OCI-LY7 (cell line): ENCODE data around the gene LRRC71. TPM values are rescaled to one million over a fixed set of nuclear protein-coding genes. Genes with fewer than 3 reads are reported as not detected.

Experiments
- BruUV-seq: library from RNA; stranded (reverse); fragments of 400-500 nt; replicated peaks from 2 replicates; lab custom pipeline; 2021; lab: Mats Ljungman, UMichigan
- CTCF ChIA-PET: fragments of 300-600 bp; sonication (Branson Sonifier 250); formaldehyde crosslinking; loops from one replicate; lab custom pipeline; 2022; ENCODE audit warnings: antibody characterized with exemption; ENCODE audit not compliant: unreplicated experiment; lab: Charles Lee
- POLR2A ChIA-PET: fragments of 300-600 bp; sonication (Branson Sonifier 250); formaldehyde crosslinking; loops from one replicate; lab custom pipeline; 2022; ENCODE audit warnings: antibody characterized with exemption; lab: Charles Lee
- DNase-seq: peaks from one replicate; pipeline ENCODE4 v3.0.0-alpha.2; 2015; ENCODE audit warnings: low spot score
- H2AFZ ChIP-seq: fragments of 200-600 bp; sonication (generic), shearing (Covaris generic); 2 replicates; pipeline ENCODE4 v1.6.1; 2014; ENCODE audit warnings: mild to moderate bottlenecking, antibody characterized with exemption, low read length, moderate library complexity
- H3K27ac ChIP-seq: fragments of 200-600 bp; sonication (generic); 2 replicates; pipeline ENCODE4 v1.5.1; 2014; ENCODE audit warnings: mixed run types, low read depth, mild to moderate bottlenecking, moderate library complexity, low read length, inconsistent platforms; ENCODE audit not compliant: poor library complexity, severe bottlenecking
- H3K36me3 ChIP-seq: fragments of 200-600 bp; sonication (generic); 2 replicates; pipeline ENCODE4 v1.6.1; 2014; ENCODE audit warnings: mild to moderate bottlenecking, antibody characterized with exemption, low read length, moderate library complexity, mixed read lengths; ENCODE audit not compliant: insufficient read depth
- H3K4me1 ChIP-seq: fragments of 200-600 bp; sonication (generic); 2 replicates; pipeline ENCODE4 v1.5.1; 2014; ENCODE audit warnings: mild to moderate bottlenecking, low read length; ENCODE audit not compliant: insufficient read depth, poor library complexity, severe bottlenecking
- H3K4me2 ChIP-seq: fragments of 200-600 bp; sonication (generic); 2 replicates; pipeline ENCODE4 v1.6.1; 2014; ENCODE audit warnings: mild to moderate bottlenecking, low read length
- H3K4me3 ChIP-seq: fragments of 200-600 bp; sonication (generic); 2 replicates; pipeline ENCODE4 v1.5.1; 2014; ENCODE audit warnings: mild to moderate bottlenecking, low read depth, low read length; ENCODE audit not compliant: poor library complexity, severe bottlenecking
- H3K79me2 ChIP-seq: fragments of 200-600 bp; sonication (generic); 2 replicates; pipeline ENCODE4 v1.6.1; 2016; ENCODE audit warnings: low read depth, mild to moderate bottlenecking, low read length, moderate library complexity, mixed read lengths; ENCODE audit not compliant: insufficient read depth
- H3K9me2 ChIP-seq: fragments of 200-600 bp; sonication (generic); 2 replicates; pipeline ENCODE4 v1.6.1; 2016; ENCODE audit warnings: mild to moderate bottlenecking, low read length, mixed read lengths; ENCODE audit not compliant: insufficient read depth
- H3K9me3 ChIP-seq: fragments of 200-600 bp; sonication (generic); 2 replicates; pipeline ENCODE4 v1.6.1; 2014; ENCODE audit warnings: mild to moderate bottlenecking, mixed run types, low read length, mixed read lengths
- H4K20me1 ChIP-seq: fragments of 200-600 bp; sonication (generic); 2 replicates; pipeline ENCODE4 v1.6.1; 2014; ENCODE audit warnings: mild to moderate bottlenecking, antibody characterized with exemption, low read length, moderate library complexity, mixed read lengths; ENCODE audit not compliant: insufficient read depth
- CTCF ChIP-seq: fragments of 200-600 bp; sonication (generic); conservative IDR thresholded peaks from 2 replicates; pipeline ENCODE4 v1.5.1; 2014; ENCODE audit warnings: mild to moderate bottlenecking, antibody characterized with exemption, low read length, moderate library complexity, mixed read lengths
- EZH2phosphoT487 ChIP-seq: fragments of 200-600 bp; sonication (generic); IDR thresholded peaks from 2 replicates; pipeline ENCODE4 v1.6.1; 2018; ENCODE audit warnings: low read depth, borderline replicate concordance, mild to moderate bottlenecking, mixed run types, antibody characterized with exemption, low read length, moderate library complexity, mixed read lengths
- intact Hi-C: fragments of 100-400 bp; cut with micrococcal nuclease; formaldehyde crosslinking; loops from one replicate; pipeline ENCODE4 v1.10.0; 2022; ENCODE audit not compliant: unreplicated experiment
- total RNA-seq, 2 experiments: library from RNA; depleted of rRNA in 1 of 2; stranded (reverse); fragments of >200 nt in 1 of 2; shearing (Covaris generic) in 1 of 2; gene quantifications; 2 replicates each; pipeline ENCODE4 v1.2.3, GENCODE V29; 2014 to 2022

Gene LRRC71
- total RNA-seq, 2 experiments from 2014 or later = not detected

- Histone ChIP-seq H3K4me1 (no peaks in the 10 kb centered on the region), H3K9me3 (no peaks in the 10 kb centered on the region), H4K20me1 (no peaks in the 10 kb centered on the region), H3K36me3 (no peaks in the 10 kb centered on the region), H3K4me2 (no peak overlapping the region), H2AFZ (no peak overlapping the region), H3K79me2 (no peaks in the 10 kb centered on the region), H3K27ac (no peak overlapping the region), H3K9me2 (no peaks in the 10 kb centered on the region), H3K4me3 (no peak overlapping the region)
- TF ChIP-seq CTCF (no peak), EZH2phosphoT487 (no peak)
- CTCF ChIA-PET = no interaction called here
- DNase-seq = no peak
- BruUV-seq = no TSS peak
- POLR2A ChIA-PET = interaction anchor here (0.9 kb wide), 1 partner anchor 64 kb away, joined by 3 read pairs; no protein-coding TSS in a partner anchor
- intact Hi-C loops = no loop called here
These were observed 18.2 kb upstream of the LRRC71 start for GRCh38 chr1:156901966-156902915.

- Histone ChIP-seq H3K27ac (no peak overlapping the region), H3K9me2 (no peaks in the 10 kb centered on the region), H2AFZ (no peak overlapping the region), H3K4me1 (no peaks in the 10 kb centered on the region), H3K4me3 (no peak overlapping the region), H4K20me1 (no peaks in the 10 kb centered on the region), H3K4me2 (no peak overlapping the region), H3K36me3 (no peaks in the 10 kb centered on the region), H3K79me2 (no peaks in the 10 kb centered on the region), H3K9me3 (no peaks in the 10 kb centered on the region)
- no TSS peak for BruUV-seq
- intact Hi-C loops = no loop called here
- ChIA-PET CTCF (no interaction called here), POLR2A (no interaction called here)
- no peak for DNase-seq
- no peak for TF ChIP-seq CTCF
- TF ChIP-seq EZH2phosphoT487 = no peak
These were observed 16.9 kb upstream of the LRRC71 start for GRCh38 chr1:156903328-156904091.
